ENCODE results near the gene TXLNB.

TXLNB gene

GRCh38 chr6:139291813-139292619 lies at the start of gene TXLNB:
Gene TXLNB, minus strand, starts transcription at chr6:139291998. Its CDS starts 3,099 bp downstream, at chr6:139288899.
- peak; percentile 85 for DNase-seq (ENCODE audit: low read depth)
- H3K4me3 ChIP-seq (ENCODE audit: low read depth, low read length), result peak within 1 kb of the TSS; percentile 34
- no peak for TF ChIP-seq CTCF (IDR thresholded peaks at IDR 0.05; ENCODE audit: low read depth, low read length, missing control alignments)

DNA sequence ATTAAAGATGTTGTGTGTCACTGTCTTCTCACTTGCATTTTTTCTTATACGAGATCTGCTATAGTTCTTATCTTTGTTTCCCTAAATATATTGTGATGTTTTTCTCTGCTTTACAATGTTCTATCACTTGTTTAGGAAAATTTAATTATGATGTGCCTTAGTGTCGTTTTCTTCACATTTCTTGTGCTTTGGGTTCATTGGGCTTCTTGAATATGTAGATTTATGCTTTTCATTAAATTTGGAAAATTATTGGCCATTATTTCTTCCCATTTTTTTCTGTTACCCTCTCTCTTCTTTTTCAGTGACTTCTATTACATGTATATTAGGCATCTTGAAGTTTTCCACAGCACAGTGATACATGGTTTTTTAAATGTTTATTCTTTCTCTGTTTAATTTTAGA lies 49.3 kb upstream of the TXLNB start:
- DNase-seq (ENCODE audit: low read depth), result no peak
- H3K4me3 ChIP-seq (ENCODE audit: low read depth, low read length), result no peak overlapping the region
- TF ChIP-seq CTCF (IDR thresholded peaks at IDR 0.05; ENCODE audit: low read depth, low read length, missing control alignments), result no peak

DNA sequence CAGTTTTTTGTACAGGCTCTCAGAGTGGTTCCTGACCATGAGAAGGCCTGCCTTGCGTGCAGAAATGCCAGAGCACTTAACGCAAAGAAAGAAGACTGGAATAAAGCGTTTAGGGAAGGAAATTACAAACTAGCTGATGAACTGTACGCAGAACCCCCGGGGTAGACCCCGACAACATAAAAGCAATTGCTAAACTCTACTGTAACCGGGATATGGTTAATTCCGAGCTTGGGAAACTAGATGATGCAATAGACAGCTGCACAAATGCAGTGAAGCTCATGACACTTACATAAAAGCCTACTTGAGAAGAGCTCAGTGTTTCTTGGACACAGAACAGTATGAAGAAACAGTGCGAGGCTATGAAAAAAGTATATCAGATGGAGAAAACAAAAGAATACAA lies 47.0 kb upstream of the TXLNB start:
- DNase-seq (ENCODE audit: low read depth), result no peak
- H3K4me3 ChIP-seq (ENCODE audit: low read depth, low read length), result no peak overlapping the region
- no peak for TF ChIP-seq CTCF (IDR thresholded peaks at IDR 0.05; ENCODE audit: low read depth, low read length, missing control alignments)

DNA sequence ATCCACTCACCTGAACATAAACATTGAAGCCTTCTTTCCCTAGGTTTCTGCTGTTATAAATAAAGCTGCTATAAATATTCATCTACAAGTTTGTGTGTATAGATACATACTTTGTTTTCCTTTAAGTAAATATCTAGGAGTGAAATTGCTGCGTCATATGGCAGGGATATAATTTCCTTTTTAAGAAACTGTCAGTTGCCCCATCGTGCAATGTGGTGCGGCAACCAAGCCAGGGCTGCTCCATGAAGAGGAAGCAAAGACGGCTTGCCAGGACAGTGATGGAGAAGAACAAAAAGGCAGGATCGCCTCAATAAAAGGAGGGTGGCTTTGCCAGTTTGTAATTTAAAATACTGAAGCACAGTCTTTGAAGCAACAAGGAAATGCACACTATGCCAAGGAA lies 46.0 kb upstream of the TXLNB start:
- no peak for DNase-seq (ENCODE audit: low read depth)
- no peak overlapping the region for H3K4me3 ChIP-seq (ENCODE audit: low read depth, low read length)
- TF ChIP-seq CTCF (IDR thresholded peaks at IDR 0.05; ENCODE audit: low read depth, low read length, missing control alignments), result no peak

DNA sequence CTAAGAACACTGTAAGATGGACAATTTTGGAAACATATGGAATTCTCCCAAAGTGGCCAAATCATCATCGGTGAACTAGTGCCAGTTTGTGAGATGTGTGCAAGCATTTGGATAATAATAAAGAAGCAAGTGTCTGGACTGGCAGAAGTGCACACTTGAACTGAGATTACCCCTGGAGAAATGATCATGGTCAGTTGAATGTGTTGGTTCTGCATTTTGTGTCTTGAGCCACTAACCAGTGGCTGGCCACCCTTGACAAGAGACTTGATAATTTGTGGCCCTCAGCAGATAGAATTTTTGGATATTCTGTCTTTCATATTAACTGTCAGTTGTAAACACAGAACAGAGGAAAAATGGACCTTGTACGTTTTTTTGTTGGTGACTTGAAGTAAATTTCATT lies 45.2 kb upstream of the TXLNB start:
- no peak for TF ChIP-seq CTCF (IDR thresholded peaks at IDR 0.05; ENCODE audit: low read depth, low read length, missing control alignments)
- DNase-seq (ENCODE audit: low read depth), result no peak
- no peak overlapping the region for H3K4me3 ChIP-seq (ENCODE audit: low read depth, low read length)

DNA sequence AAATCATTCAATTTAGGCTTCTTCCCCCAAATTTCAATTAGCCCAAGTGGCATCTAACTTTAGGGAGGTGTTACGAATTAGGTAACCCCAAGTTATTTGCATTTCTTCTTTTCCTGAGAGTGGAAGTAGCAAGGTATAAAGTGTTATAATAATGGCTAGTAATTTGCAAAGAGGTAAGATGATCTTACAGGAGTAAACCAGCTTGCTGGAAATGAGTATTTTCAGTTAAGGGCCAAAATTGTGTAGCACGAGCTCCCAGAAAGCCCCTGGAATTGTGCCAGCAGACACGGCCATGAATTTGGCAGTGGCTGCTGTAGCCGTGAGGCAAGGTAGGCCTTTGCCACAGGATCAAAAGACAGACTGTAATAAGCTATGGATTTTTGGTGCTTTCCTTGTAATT lies 44.7 kb upstream of the TXLNB start:
- no peak overlapping the region for H3K4me3 ChIP-seq (ENCODE audit: low read depth, low read length)
- DNase-seq (ENCODE audit: low read depth), result no peak
- no peak for TF ChIP-seq CTCF (IDR thresholded peaks at IDR 0.05; ENCODE audit: low read depth, low read length, missing control alignments)
